ENCODE data around the gene AVP. TPM values are rescaled to one million over a fixed set of nuclear protein-coding genes. Genes with fewer than 3 reads are reported as not detected.

The AVP gene
- total and polyA plus RNA-seq, 2 of the 13 experiments (the other 11 are each of a cell fraction or from before 2014, with no cell fraction given), result 0.12 TPM; not detected in 1

- TF ChIP-seq GLI4 (CRISPR knock-in tag; IDR thresholded peaks at IDR 0.05; ENCODE audit: borderline replicate concordance) (no peak), SAP130 (CRISPR knock-in tag; IDR thresholded peaks at IDR 0.05; ENCODE audit: low read depth) (peak; percentile 63), EED (CRISPR knock-in tag; IDR thresholded peaks at IDR 0.05) (no peak), XRCC5 (optimal IDR thresholded peaks at IDR 0.05; ENCODE audit: low read length) (peak; percentile 37), SMAD9 (CRISPR knock-in tag; IDR thresholded peaks at IDR 0.05) (no peak), ZKSCAN8 (CRISPR knock-in tag; IDR thresholded peaks at IDR 0.05; ENCODE audit: borderline replicate concordance) (no peak), KMT2A (CRISPR knock-in tag; IDR thresholded peaks at IDR 0.05) (no peak), SIX4 (CRISPR knock-in tag; IDR thresholded peaks at IDR 0.05) (no peak), ZNF501 (CRISPR knock-in tag; IDR thresholded peaks at IDR 0.05) (peak; percentile 60; the same call in 1 of the 2 replicates), ZNF34 (CRISPR knock-in tag; IDR thresholded peaks at IDR 0.05; ENCODE audit: borderline replicate concordance) (no peak), GATA4 (IDR thresholded peaks at IDR 0.05; ENCODE audit: borderline replicate concordance, low read depth) (no peak), ZNF616 (CRISPR knock-in tag; IDR thresholded peaks at IDR 0.05; ENCODE audit: low read depth) (no peak), ZBTB1 (CRISPR knock-in tag; IDR thresholded peaks at IDR 0.05; ENCODE audit: borderline replicate concordance) (no peak), SMARCC2 (IDR thresholded peaks at IDR 0.05) (no peak), ELF1 (CRISPR knock-in tag; IDR thresholded peaks at IDR 0.05) (no peak), TARDBP (CRISPR knock-in tag; IDR thresholded peaks at IDR 0.05) (no peak), ZBTB44 (CRISPR knock-in tag; IDR thresholded peaks at IDR 0.05) (no peak), EHMT2 (IDR thresholded peaks at IDR 0.05; ENCODE audit: borderline replicate concordance, low read depth, low read length) (no peak)
- TF ChIP-seq, protein P1, sequence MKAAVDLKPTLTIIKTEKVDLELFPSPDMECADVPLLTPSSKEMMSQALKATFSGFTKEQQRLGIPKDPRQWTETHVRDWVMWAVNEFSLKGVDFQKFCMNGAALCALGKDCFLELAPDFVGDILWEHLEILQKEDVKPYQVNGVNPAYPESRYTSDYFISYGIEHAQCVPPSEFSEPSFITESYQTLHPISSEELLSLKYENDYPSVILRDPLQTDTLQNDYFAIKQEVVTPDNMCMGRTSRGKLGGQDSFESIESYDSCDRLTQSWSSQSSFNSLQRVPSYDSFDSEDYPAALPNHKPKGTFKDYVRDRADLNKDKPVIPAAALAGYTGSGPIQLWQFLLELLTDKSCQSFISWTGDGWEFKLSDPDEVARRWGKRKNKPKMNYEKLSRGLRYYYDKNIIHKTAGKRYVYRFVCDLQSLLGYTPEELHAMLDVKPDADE (CRISPR knock-in tag; IDR thresholded peaks at IDR 0.05), result no peak
- TF ChIP-seq, protein P2, sequence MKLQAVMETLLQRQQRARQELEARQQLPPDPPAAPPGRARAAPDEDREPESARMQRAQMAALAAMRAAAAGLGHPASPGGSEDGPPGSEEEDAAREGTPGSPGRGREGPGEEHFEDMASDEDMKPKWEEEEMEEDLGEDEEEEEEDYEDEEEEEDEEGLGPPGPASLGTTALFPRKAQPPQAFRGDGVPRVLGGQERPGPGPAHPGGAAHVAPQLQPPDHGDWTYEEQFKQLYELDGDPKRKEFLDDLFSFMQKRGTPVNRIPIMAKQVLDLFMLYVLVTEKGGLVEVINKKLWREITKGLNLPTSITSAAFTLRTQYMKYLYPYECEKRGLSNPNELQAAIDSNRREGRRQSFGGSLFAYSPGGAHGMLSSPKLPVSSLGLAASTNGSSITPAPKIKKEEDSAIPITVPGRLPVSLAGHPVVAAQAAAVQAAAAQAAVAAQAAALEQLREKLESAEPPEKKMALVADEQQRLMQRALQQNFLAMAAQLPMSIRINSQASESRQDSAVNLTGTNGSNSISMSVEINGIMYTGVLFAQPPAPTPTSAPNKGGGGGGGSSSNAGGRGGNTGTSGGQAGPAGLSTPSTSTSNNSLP (IDR thresholded peaks at IDR 0.05; ENCODE audit: low read depth, low read length), result no peak
- TF ChIP-seq, protein P3, sequence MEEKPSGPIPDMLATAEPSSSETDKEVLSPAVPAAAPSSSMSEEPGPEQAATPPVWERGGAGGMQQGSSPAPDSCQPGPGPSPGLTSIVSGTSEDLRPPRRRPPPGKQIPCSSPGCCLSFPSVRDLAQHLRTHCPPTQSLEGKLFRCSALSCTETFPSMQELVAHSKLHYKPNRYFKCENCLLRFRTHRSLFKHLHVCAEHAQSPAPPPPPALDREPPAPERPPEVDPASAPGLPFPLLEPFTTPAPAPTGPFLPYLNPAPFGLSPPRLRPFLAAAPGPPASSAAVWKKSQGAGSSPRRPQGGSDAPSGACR (CRISPR knock-in tag; IDR thresholded peaks at IDR 0.05), result no peak
- TF ChIP-seq, protein P4, sequence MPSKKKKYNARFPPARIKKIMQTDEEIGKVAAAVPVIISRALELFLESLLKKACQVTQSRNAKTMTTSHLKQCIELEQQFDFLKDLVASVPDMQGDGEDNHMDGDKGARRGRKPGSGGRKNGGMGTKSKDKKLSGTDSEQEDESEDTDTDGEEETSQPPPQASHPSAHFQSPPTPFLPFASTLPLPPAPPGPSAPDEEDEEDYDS (CRISPR knock-in tag; IDR thresholded peaks at IDR 0.05), result no peak
- TF ChIP-seq, protein P5, sequence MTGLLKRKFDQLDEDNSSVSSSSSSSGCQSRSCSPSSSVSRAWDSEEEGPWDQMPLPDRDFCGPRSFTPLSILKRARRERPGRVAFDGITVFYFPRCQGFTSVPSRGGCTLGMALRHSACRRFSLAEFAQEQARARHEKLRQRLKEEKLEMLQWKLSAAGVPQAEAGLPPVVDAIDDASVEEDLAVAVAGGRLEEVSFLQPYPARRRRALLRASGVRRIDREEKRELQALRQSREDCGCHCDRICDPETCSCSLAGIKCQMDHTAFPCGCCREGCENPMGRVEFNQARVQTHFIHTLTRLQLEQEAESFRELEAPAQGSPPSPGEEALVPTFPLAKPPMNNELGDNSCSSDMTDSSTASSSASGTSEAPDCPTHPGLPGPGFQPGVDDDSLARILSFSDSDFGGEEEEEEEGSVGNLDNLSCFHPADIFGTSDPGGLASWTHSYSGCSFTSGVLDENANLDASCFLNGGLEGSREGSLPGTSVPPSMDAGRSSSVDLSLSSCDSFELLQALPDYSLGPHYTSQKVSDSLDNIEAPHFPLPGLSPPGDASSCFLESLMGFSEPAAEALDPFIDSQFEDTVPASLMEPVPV (CRISPR knock-in tag; IDR thresholded peaks at IDR 0.05), result no peak
Observed at GRCh38 chr20:3068986-3069900, 15.3 kb downstream of the AVP start (continued).

All from HepG2 (cell line).